Measurements from ENCODE around the gene REG4. TPM values are rescaled to one million over a fixed set of nuclear protein-coding genes. Genes with fewer than 3 reads are reported as not detected.

The REG4 gene
- total and polyA plus RNA-seq, 10 of the 15 experiments (the other 5 are each of a cell fraction or from before 2014, with no cell fraction given): not detected

- H4K20me1 ChIP-seq (ENCODE audit: control insufficient read depth, insufficient read depth): no peaks in the 10 kb centered on the region
- ChIA-PET RAD21 (ENCODE audit: unreplicated experiment) (no interaction called here), SMC1A (ENCODE audit: uncharacterized antibody, unreplicated experiment) (no interaction called here), POLR2A (no interaction called here), CTCF (no interaction called here)
- H3K36me3 ChIP-seq (ENCODE audit: control insufficient read depth in 2 of 2, insufficient read depth in 2 of 2, low read length in 1 of 2): no peaks in the 10 kb centered on the region
- DNase-seq (ENCODE audit: low read depth, low spot score) (no peak), FAIRE-seq (no peak), ATAC-seq (no peak)
- no peak overlapping the region for H3K4me2 ChIP-seq (ENCODE audit: control insufficient read depth, insufficient read depth)
- WGBS (ENCODE audit: insufficient coverage, insufficient replicate concordance, low lambda C conversion rate, missing lambda C conversion rate): 30% methylated on average over 3 of the region's 3 CpGs
- no TSS peak for BruUV-seq (replicated peaks)
- no peak overlapping the region for H3K27ac ChIP-seq (ENCODE audit: control insufficient read depth, insufficient read depth)
- no peaks in the 10 kb centered on the region for H3K9me3 ChIP-seq (replicated peaks; ENCODE audit: control insufficient read depth, insufficient read depth, low read length)
- no peaks in the 10 kb centered on the region for H3K4me1 ChIP-seq (ENCODE audit: control insufficient read depth, insufficient read depth, low read length)
- no peak overlapping the region for H3K4me3 ChIP-seq
- intact Hi-C loops (cut with micrococcal nuclease; ENCODE audit: unreplicated experiment): no loop called here
- H2AFZ ChIP-seq (ENCODE audit: control insufficient read depth, low read depth, low read length): no peak overlapping the region
- H3K9ac ChIP-seq (ENCODE audit: control insufficient read depth, insufficient read depth, low read length): no peak overlapping the region
- no peaks in the 10 kb centered on the region for H3K79me2 ChIP-seq (ENCODE audit: control insufficient read depth, insufficient read depth, low read length)
- in situ Hi-C loops (cut with MboI): no loop called here
- no peaks in the 10 kb centered on the region for H3K27me3 ChIP-seq (replicated peaks in 1 of 2; ENCODE audit: control insufficient read depth in 2 of 2, insufficient read depth in 2 of 2, low read length in 1 of 2)
- TF ChIP-seq POLR2AphosphoS5 (IDR thresholded peaks at IDR 0.05; ENCODE audit: low read length) (no peak), BCL3 (IDR thresholded peaks at IDR 0.05; ENCODE audit: borderline replicate concordance, insufficient read depth, low read depth, low read length, poor library complexity, severe bottlenecking) (no peak), USF1 (IDR thresholded peaks at IDR 0.05; ENCODE audit: borderline replicate concordance, extremely low read length, insufficient read depth, low read depth, low read length) (no peak), WRNIP1 (IDR thresholded peaks at IDR 0.05; ENCODE audit: borderline replicate concordance, low read depth, low read length) (no peak), RFX5 (IDR thresholded peaks at IDR 0.05; ENCODE audit: low read depth, low read length) (no peak), CTCF (IDR thresholded peaks at IDR 0.05 in 2 of 3, conservative IDR thresholded peaks at IDR 0.05 in 1 of 3; ENCODE audit: control insufficient read depth in 2 of 3, extremely low read depth in 1 of 3, insufficient read depth in 1 of 3, low read depth in 3 of 3, low read length in 3 of 3) (no peak), SUZ12 (IDR thresholded peaks at IDR 0.05; ENCODE audit: unreplicated experiment) (no peak), YY1 (IDR thresholded peaks at IDR 0.05; ENCODE audit: low read depth, low read length) (no peak), MTA2 (IDR thresholded peaks at IDR 0.05; ENCODE audit: low read depth) (no peak), ZBED1 (IDR thresholded peaks at IDR 0.05; ENCODE audit: borderline replicate concordance) (no peak), NFYB (IDR thresholded peaks at IDR 0.05; ENCODE audit: insufficient read depth, low read depth, low read length) (no peak), REST (IDR thresholded peaks at IDR 0.05; ENCODE audit: low read depth, low read length) (no peak)
Observed at GRCh38 chr1:119828266-119828665, 17.0 kb upstream of the REG4 start.

Data from GM12878 (cell line).